Measurements from ENCODE around the gene ZBTB9. TPM values are rescaled to one million over a fixed set of nuclear protein-coding genes. Genes with fewer than 3 reads are reported as not detected.

The ZBTB9 gene
- polyA plus RNA-seq, 3 donors = 0.42 to 2.0 (median 1.1) TPM

DNA sequence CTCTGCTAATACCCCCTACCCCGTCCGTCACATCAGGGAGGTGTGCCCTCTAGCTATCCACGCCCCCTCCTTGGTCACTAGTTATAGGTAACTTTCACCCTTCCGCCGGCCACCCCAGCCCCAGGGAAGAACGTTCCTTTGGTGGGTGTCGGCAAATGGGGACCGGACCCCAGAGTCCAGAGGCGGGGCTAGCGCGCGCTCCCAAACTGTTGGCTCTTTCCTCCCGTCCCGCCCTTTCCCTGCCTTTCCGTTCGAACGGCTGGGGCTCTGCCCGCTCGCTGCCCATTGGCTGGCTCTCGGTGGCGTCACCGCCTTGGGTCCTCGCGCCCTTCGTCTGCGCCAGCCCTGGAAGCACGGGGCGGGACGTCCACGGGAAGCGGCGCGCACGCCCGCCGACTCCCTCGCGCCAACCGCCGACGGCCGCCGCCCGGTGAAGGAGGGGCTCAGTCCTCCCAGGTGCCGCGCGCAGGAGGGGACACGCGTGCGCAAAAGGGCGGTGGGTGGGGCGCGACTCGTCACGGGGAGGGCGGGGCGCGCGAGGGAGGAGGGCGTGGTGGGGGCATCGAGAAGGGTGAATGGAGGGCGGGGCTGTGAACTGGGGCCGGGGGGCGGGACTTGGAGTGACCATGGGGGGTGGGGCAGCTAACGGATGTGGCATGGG is 44.2 kb upstream of the ZBTB9 start:
- Histone ChIP-seq H3K79me2 (ENCODE audit: insufficient read depth, low read length) (peaks cover 7% of the 10 kb centered on the region), H4K20me1 (ENCODE audit: insufficient read depth, low read length) (peaks cover 4% of the 10 kb centered on the region), H3K36me3 (replicated peaks in 1 of 2; ENCODE audit: control insufficient read depth in 1 of 2, insufficient read depth in 2 of 2, low read length in 2 of 2) (peaks cover 12 to 53% of the 10 kb centered on the region in 2 donors), H3K4me3 (replicated peaks in 1 of 3; ENCODE audit: low read depth in 2 of 3, low read length in 3 of 3) (peak overlapping the region; percentile 68 to 94 (median 69)), H3K4me2 (replicated peaks; ENCODE audit: extremely low read depth, low read length, poor library complexity, severe bottlenecking) (peak overlapping the region; percentile 92), H3K4me1 (ENCODE audit: control insufficient read depth in 1 of 2, insufficient read depth in 2 of 2, low read length in 2 of 2) (peaks cover 12 to 29% of the 10 kb centered on the region in 2 donors), H2AFZ (ENCODE audit: insufficient read depth, low read depth, low read length, poor library complexity, severe bottlenecking) (peak overlapping the region; percentile 85), H3K27me3 (ENCODE audit: control insufficient read depth in 2 of 2, insufficient read depth in 2 of 2, low read length in 2 of 2) (no peaks in the 10 kb centered on the region), H3K9me3 (replicated peaks in 1 of 2; ENCODE audit: control insufficient read depth in 1 of 2, insufficient read depth in 1 of 2, low read length in 2 of 2) (no peaks in the 10 kb centered on the region), H3K27ac (ENCODE audit: low read depth in 1 of 2, low read length in 2 of 2) (peak overlapping the region; percentile 81 to 89), H3K9ac (ENCODE audit: insufficient read depth, low read length, poor library complexity, severe bottlenecking) (peak overlapping the region; percentile 84)
- intact Hi-C loops (cut with micrococcal nuclease) = loop anchor here in 1 of 2 donors (10.0 kb wide), 2 partner anchors 95 to 205 kb away; partner anchors contain the start of genes HSD17B8, RING1, RXRB and SLC39A7
- Mint-ChIP-seq H3K27me3 (ENCODE audit: low read depth in 3 of 3) (peaks cover 0 to 3% (median 0%) of the 10 kb centered on the region in 3 donors), H3K9me3 (no peaks in the 10 kb centered on the region), H3K4me1 (peaks cover 22% of the 10 kb centered on the region), H3K36me3 (peaks cover 44 to 49% of the 10 kb centered on the region in 2 donors), H3K27ac (peak overlapping the region; percentile 94 to 97 (median 95)), H3K4me3 (peak overlapping the region; percentile 82 to 95)
- DNase-seq = peak; percentile 96 to 98 (median 98)
- TF ChIP-seq, protein P1, sequence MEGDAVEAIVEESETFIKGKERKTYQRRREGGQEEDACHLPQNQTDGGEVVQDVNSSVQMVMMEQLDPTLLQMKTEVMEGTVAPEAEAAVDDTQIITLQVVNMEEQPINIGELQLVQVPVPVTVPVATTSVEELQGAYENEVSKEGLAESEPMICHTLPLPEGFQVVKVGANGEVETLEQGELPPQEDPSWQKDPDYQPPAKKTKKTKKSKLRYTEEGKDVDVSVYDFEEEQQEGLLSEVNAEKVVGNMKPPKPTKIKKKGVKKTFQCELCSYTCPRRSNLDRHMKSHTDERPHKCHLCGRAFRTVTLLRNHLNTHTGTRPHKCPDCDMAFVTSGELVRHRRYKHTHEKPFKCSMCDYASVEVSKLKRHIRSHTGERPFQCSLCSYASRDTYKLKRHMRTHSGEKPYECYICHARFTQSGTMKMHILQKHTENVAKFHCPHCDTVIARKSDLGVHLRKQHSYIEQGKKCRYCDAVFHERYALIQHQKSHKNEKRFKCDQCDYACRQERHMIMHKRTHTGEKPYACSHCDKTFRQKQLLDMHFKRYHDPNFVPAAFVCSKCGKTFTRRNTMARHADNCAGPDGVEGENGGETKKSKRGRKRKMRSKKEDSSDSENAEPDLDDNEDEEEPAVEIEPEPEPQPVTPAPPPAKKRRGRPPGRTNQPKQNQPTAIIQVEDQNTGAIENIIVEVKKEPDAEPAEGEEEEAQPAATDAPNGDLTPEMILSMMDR (IDR thresholded peaks at IDR 0.05) = no peak
- WGBS (ENCODE audit: insufficient coverage) = 0% methylated on average over 47 of the region's 65 CpGs

DNA sequence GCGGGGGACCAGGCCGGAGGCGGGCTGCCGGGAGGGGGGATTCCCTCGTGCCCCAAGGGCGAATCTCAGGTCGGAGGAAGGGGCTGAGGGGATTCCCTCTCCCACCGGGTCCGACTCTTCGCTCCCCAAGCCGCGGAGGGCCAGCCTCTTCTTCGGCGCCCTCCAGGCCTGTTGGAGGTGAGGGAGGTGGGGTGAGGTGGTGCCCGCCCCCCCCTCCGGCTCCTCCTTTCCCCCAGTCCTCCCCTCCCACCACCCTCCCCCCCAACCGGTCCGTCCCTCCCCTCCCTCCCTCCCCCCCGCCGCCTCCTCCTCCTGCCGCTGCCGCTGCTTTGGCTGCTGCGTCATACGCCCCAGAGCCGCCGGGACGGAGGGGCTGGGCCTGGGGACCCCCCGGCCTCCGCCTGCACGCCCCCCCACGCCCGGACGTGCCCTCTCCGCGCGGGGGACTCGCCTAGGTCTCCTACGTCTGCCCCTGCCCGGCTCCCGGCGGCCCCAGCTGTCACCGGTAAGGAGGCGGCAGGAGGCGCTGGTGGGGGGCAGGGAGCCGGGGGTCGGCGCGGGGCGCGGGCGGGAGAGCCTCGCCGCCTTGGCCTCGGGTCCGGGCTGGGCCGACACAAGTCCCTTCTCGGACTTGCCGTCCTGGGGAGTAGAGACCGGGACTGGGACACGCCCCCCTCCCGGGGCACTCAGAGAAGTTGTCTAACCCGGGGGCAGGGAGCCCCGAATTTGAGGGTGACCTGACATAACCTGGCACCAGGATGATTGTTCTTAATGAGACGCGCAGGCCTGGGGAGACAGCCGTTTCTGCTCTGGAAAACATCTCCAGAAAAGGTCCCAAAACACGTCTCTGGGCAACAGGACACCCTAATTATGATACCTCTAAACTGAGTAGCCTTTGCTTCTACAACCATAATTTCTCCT is 43.4 kb upstream of the ZBTB9 start, which contains the start of gene PHF1:
PHF1 (plus strand) TSS at position 304 of the 921 bp plus-strand sequence. CDS start 1,250 bp downstream, outside the sequence.
- WGBS (ENCODE audit: insufficient coverage) = under 1% methylated on average over 42 of the region's 67 CpGs
- Histone ChIP-seq H3K4me2 (replicated peaks; ENCODE audit: extremely low read depth, low read length, poor library complexity, severe bottlenecking) (peak within 1 kb of the TSS; percentile 92), H3K4me3 (replicated peaks in 1 of 3; ENCODE audit: low read depth in 2 of 3, low read length in 3 of 3) (peak within 1 kb of the TSS; percentile 68 to 94 (median 69)), H3K9ac (ENCODE audit: insufficient read depth, low read length, poor library complexity, severe bottlenecking) (peak within 1 kb of the TSS; percentile 84), H4K20me1 (ENCODE audit: insufficient read depth, low read length) (peaks cover 4% of the 10 kb centered on the region), H2AFZ (ENCODE audit: insufficient read depth, low read depth, low read length, poor library complexity, severe bottlenecking) (peak within 1 kb of the TSS; percentile 85), H3K9me3 (replicated peaks in 1 of 2; ENCODE audit: control insufficient read depth in 1 of 2, insufficient read depth in 1 of 2, low read length in 2 of 2) (no peaks in the 10 kb centered on the region), H3K4me1 (ENCODE audit: control insufficient read depth in 1 of 2, insufficient read depth in 2 of 2, low read length in 2 of 2) (peaks cover 12 to 37% of the 10 kb centered on the region in 2 donors), H3K27me3 (ENCODE audit: control insufficient read depth in 2 of 2, insufficient read depth in 2 of 2, low read length in 2 of 2) (no peaks in the 10 kb centered on the region), H3K36me3 (replicated peaks in 1 of 2; ENCODE audit: control insufficient read depth in 1 of 2, insufficient read depth in 2 of 2, low read length in 2 of 2) (peaks cover 8 to 53% of the 10 kb centered on the region in 2 donors), H3K27ac (ENCODE audit: low read depth in 1 of 2, low read length in 2 of 2) (peak within 1 kb of the TSS; percentile 81 to 89), H3K79me2 (ENCODE audit: insufficient read depth, low read length) (peaks cover 9% of the 10 kb centered on the region)
- H3K27ac Mint-ChIP-seq = peak within 1 kb of the TSS; percentile 94 to 97 (median 95)
- peaks cover 28% of the 10 kb centered on the region for H3K4me1 Mint-ChIP-seq
- peaks cover 0 to 2% (median 0%) of the 10 kb centered on the region in 3 donors for H3K27me3 Mint-ChIP-seq (ENCODE audit: low read depth in 3 of 3)
- peak within 1 kb of the TSS; percentile 82 to 95 for H3K4me3 Mint-ChIP-seq
- peaks cover 43 to 49% of the 10 kb centered on the region in 2 donors for H3K36me3 Mint-ChIP-seq
- TF ChIP-seq, protein P1 (IDR thresholded peaks at IDR 0.05) = peak; percentile 9
- intact Hi-C loops (cut with micrococcal nuclease) = loop anchor here in 1 of 2 donors (1.0 to 10.0 kb wide), 3 partner anchors 20 to 206 kb away; partner anchors contain the start of genes HSD17B8, KIFC1, RING1 and RXRB
- DNase-seq = no peak
- H3K9me3 Mint-ChIP-seq = no peaks in the 10 kb centered on the region
